GM12878 (cell line): ENCODE measurements around the gene PMEL.

Experiments
- ETV6 ChIP-seq, 2 experiments: fragments of 450-650 bp in 1 of 2; IDR thresholded peaks in 1 of 2; conservative IDR thresholded peaks in 1 of 2; 2 replicates each; pipeline ENCODE4 v1.6.1; 2014; ENCODE audit warnings: antibody characterized with exemption in 1 of 2, borderline replicate concordance in 1 of 2, low read depth in 1 of 2, mild to moderate bottlenecking in 1 of 2, moderate library complexity in 1 of 2
- MXI1 ChIP-seq: fragments of 150-350 bp; IDR thresholded peaks from 2 replicates; pipeline ENCODE4 v1.6.1; 2011; ENCODE audit warnings: low read depth, mild to moderate bottlenecking, inconsistent platforms, low read length, improper control_type of control experiment

DNA sequence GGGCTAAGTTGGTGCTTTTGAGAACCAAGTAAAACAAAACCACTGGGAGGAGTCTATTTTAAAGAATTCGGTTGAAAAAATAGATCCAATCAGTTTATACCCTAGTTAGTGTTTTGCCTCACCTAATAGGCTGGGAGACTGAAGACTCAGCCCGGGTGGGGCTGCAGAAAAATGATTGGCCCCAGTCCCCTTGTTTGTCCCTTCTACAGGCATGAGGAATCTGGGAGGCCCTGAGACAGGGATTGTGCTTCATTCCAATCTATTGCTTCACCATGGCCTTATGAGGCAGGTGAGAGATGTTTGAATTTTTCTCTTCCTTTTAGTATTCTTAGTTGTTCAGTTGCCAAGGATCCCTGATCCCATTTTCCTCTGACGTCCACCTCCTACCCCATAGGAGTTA is 6.2 kb upstream of the PMEL start:
- no peak for TF ChIP-seq ETV6 (conservative IDR thresholded peaks at IDR 0.05 in 1 of 2, IDR thresholded peaks at IDR 0.05 in 1 of 2; ENCODE audit: borderline replicate concordance in 1 of 2, low read depth in 1 of 2)
- TF ChIP-seq MXI1 = no peak
